GM12878 (cell line): ENCODE data around the gene GNAO1. TPM values are rescaled to one million over a fixed set of nuclear protein-coding genes. Genes with fewer than 3 reads are reported as not detected.

ENCODE experiments used
- ATAC-seq: fragments of 200-7000 bp; cut with Tn5 transposase; 3 replicates; pipeline ENCODE4 v1.9.1; 2020; ENCODE audit warnings: mild to moderate bottlenecking, moderate library complexity
- BruUV-seq: library from RNA; stranded (reverse); fragments of 400-500 nt; replicated peaks from 2 replicates; lab custom pipeline; 2021; lab: Mats Ljungman, UMichigan
- CTCF ChIA-PET: fragments of 300-600 bp; sonication (Branson Sonifier 250); formaldehyde crosslinking; extraction: SDS; loops from one replicate; lab custom pipeline; 2021; ENCODE audit warnings: inconsistent platforms; lab: Yijun Ruan, JAX
- POLR2A ChIA-PET: fragments of 350-600 bp; formaldehyde crosslinking; extraction: SDS; loops from one replicate; lab custom pipeline; 2021; ENCODE audit warnings: inconsistent platforms; lab: Charles Lee
- RAD21 ChIA-PET: fragments of 300-600 bp; sonication (Branson Sonifier 250); formaldehyde crosslinking; loops from one replicate; lab custom pipeline; 2023; ENCODE audit warnings: antibody characterized with exemption; ENCODE audit not compliant: unreplicated experiment; lab: Charles Lee
- SMC1A ChIA-PET: fragments of 300-600 bp; sonication (Branson Sonifier 250); formaldehyde crosslinking; loops from one replicate; lab custom pipeline; 2023; ENCODE audit not compliant: unreplicated experiment, uncharacterized antibody; lab: Charles Lee
- DNase-seq: peaks from one replicate; pipeline ENCODE4 v3.0.0-alpha.2; 2011; ENCODE audit warnings: low read depth, low spot score
- FAIRE-seq: peaks from 3 replicates; lab custom pipeline; 2011; peaks lifted over from hg19 to GRCh38; lab: Jason Lieb, UNC
- H2AFZ ChIP-seq: 2 replicates; pipeline ENCODE4 v1.6.0; 2011; ENCODE audit warnings: low read depth, low read length, control low read depth; ENCODE audit not compliant: control insufficient read depth
- H3K27ac ChIP-seq: 2 replicates; pipeline ENCODE4 v1.5.1; 2011; ENCODE audit warnings: control low read depth; ENCODE audit not compliant: control insufficient read depth, insufficient read depth
- H3K27me3 ChIP-seq, 2 experiments: replicated peaks in 1 of 2; 2 replicates each; pipeline versions ENCODE4 v1.6.0 to v1.6.1; 2011; ENCODE audit warnings: low read length in 1 of 2; ENCODE audit not compliant: control insufficient read depth in 2 of 2, insufficient read depth in 2 of 2
- H3K36me3 ChIP-seq, 2 experiments: 2 replicates each; pipeline ENCODE4 v1.5.1; 2011; ENCODE audit warnings: low read length in 1 of 2; ENCODE audit not compliant: control insufficient read depth in 2 of 2, insufficient read depth in 2 of 2
- H3K4me1 ChIP-seq: 2 replicates; pipeline ENCODE4 v1.6.1; 2011; ENCODE audit warnings: mild to moderate bottlenecking, low read length, moderate library complexity, mixed read lengths; ENCODE audit not compliant: control insufficient read depth, insufficient read depth
- H3K4me2 ChIP-seq: 2 replicates; pipeline ENCODE4 v1.6.0; 2011; ENCODE audit warnings: control low read depth; ENCODE audit not compliant: control insufficient read depth, insufficient read depth
- H3K4me3 ChIP-seq: fragments of 200-600 bp; sonication (generic); 2 replicates; pipeline ENCODE4 v1.5.1; 2016
- H3K79me2 ChIP-seq: 2 replicates; pipeline ENCODE4 v1.6.0; 2011; ENCODE audit warnings: low read length; ENCODE audit not compliant: control insufficient read depth, insufficient read depth
- H3K9ac ChIP-seq: 2 replicates; pipeline ENCODE4 v1.8.0; 2011; ENCODE audit warnings: low read length, control low read depth, mixed read lengths; ENCODE audit not compliant: control insufficient read depth, insufficient read depth
- H3K9me3 ChIP-seq: replicated peaks from 3 replicates; pipeline ENCODE4 v1.5.1; 2011; ENCODE audit warnings: mild to moderate bottlenecking, low read length; ENCODE audit not compliant: control insufficient read depth, insufficient read depth
- H4K20me1 ChIP-seq: 2 replicates; pipeline ENCODE4 v1.6.0; 2011; ENCODE audit not compliant: control insufficient read depth, insufficient read depth
- BACH1 ChIP-seq: fragments of 450-650 bp; IDR thresholded peaks from 2 replicates; pipeline ENCODE4 v1.6.1; 2017; ENCODE audit warnings: mild to moderate bottlenecking, borderline replicate concordance
- CEBPZ ChIP-seq: fragments of 150-350 bp; IDR thresholded peaks from 2 replicates; pipeline ENCODE4 v1.6.1; 2016; ENCODE audit warnings: low read depth, low read length
- IRF5 ChIP-seq: fragments of 450-650 bp; IDR thresholded peaks from 2 replicates; pipeline ENCODE4 v1.6.1; 2017; ENCODE audit warnings: borderline replicate concordance
- MEF2A ChIP-seq: IDR thresholded peaks from 2 replicates; pipeline ENCODE4 v1.6.1; 2011; ENCODE audit warnings: low read depth, mild to moderate bottlenecking, low read length, moderate library complexity; ENCODE audit not compliant: insufficient read depth
- NR2F1 ChIP-seq: fragments of 450-650 bp; conservative IDR thresholded peaks from 2 replicates; pipeline ENCODE4 v1.6.1; 2017; ENCODE audit warnings: mild to moderate bottlenecking
- PKNOX1 ChIP-seq: fragments of 450-650 bp; IDR thresholded peaks from 2 replicates; pipeline ENCODE4 v1.6.1; 2016; ENCODE audit warnings: mild to moderate bottlenecking
- PML ChIP-seq: IDR thresholded peaks from 2 replicates; pipeline ENCODE4 v1.6.1; 2012; ENCODE audit warnings: low read length, inconsistent platforms
- SIX5 ChIP-seq: IDR thresholded peaks from 2 replicates; pipeline ENCODE4 v1.6.1; 2011; ENCODE audit warnings: mild to moderate bottlenecking, low read depth, low read length, moderate library complexity; ENCODE audit not compliant: severe bottlenecking
- SREBF2 ChIP-seq: IDR thresholded peaks from 2 replicates; pipeline ENCODE4 v1.6.1; 2012; ENCODE audit warnings: mild to moderate bottlenecking, low read length
- STAT1 ChIP-seq: fragments of 450-650 bp; conservative IDR thresholded peaks from 2 replicates; pipeline ENCODE4 v1.6.1; 2014; ENCODE audit warnings: antibody characterized with exemption, mild to moderate bottlenecking
- TAF1 ChIP-seq: IDR thresholded peaks from 2 replicates; pipeline ENCODE4 v1.6.1; 2011; ENCODE audit warnings: mild to moderate bottlenecking, low read depth, low read length, borderline replicate concordance
- TBL1XR1 ChIP-seq: IDR thresholded peaks from 2 replicates; pipeline ENCODE4 v1.6.1; 2012; ENCODE audit warnings: low read depth, low read length, improper control_type of control experiment
- YBX1 ChIP-seq: fragments of 450-650 bp; IDR thresholded peaks from 2 replicates; pipeline ENCODE4 v1.6.1; 2016; ENCODE audit warnings: antibody characterized with exemption
- ZSCAN29 ChIP-seq: fragments of 450-650 bp; IDR thresholded peaks from 2 replicates; pipeline ENCODE4 v1.6.1; 2017; ENCODE audit warnings: mild to moderate bottlenecking, moderate library complexity
- WGBS: methylation state at CpG from one replicate; pipeline ENCODE4 v1.1.6; 2016; ENCODE audit warnings: low lambda C conversion rate; ENCODE audit not compliant: insufficient replicate concordance, insufficient coverage; ENCODE audit errors: missing lambda C conversion rate; 5-methylcytosine and 5-hydroxymethylcytosine counted together
- in situ Hi-C: fragments of 300-500 bp; cut with MboI; formaldehyde crosslinking; loops from 9 replicates; pipeline ENCODE4 v1.14.3; 2018; ENCODE audit warnings: mixed read lengths
- intact Hi-C: fragments of 100-400 bp; cut with micrococcal nuclease; formaldehyde crosslinking; loops from one replicate; pipeline ENCODE4 v1.14.2; 2022; ENCODE audit not compliant: unreplicated experiment
- polyA plus RNA-seq, 11 experiments: library from polyadenylated mRNA; depleted of rRNA in 4 of 11; unstranded in 6 of 11; stranded (reverse) in 5 of 11; fragments of >200 nt; fragmentation: Nextera tagmentation in 4 of 11; fragmentation: Illumina TruSeq in 1 of 11; extraction: Ambion mirVana in 4 of 11; extraction: Trizol in 1 of 11; gene quantifications; 1 replicate in 1 of 11; 2 replicates in 10 of 11; pipeline versions ENCODE4 v1.2.1 to v1.2.3, GENCODE V29; 2011 to 2016; ENCODE audit warnings: inconsistent platforms in 2 of 11, missing spikeins in 2 of 11, low read depth in 1 of 11
- total RNA-seq, 4 experiments: library from RNA; depleted of rRNA in 3 of 4; stranded (reverse); fragments of >200 nt in 3 of 4; fragmentation: Illumina TruSeq in 1 of 4; extraction: Trizol in 1 of 4; gene quantifications; 2 replicates each; pipeline versions ENCODE4 v1.2.1 to v1.2.3, GENCODE V29; 2013 to 2021

Gene GNAO1
- total and polyA plus RNA-seq, 10 of the 15 experiments (the other 5 are each of a cell fraction or from before 2014, with no cell fraction given): 0.05 to 0.28 (median 0.14) TPM; not detected in 6

- H3K79me2 ChIP-seq: no peaks in the 10 kb centered on the region
- H3K9ac ChIP-seq: no peak overlapping the region
- TF ChIP-seq IRF5 (no peak), TAF1 (no peak), PML (no peak), NR2F1 (no peak), BACH1 (no peak), SREBF2 (no peak), STAT1 (no peak), YBX1 (no peak), SIX5 (no peak), TBL1XR1 (no peak), PKNOX1 (no peak), CEBPZ (no peak), MEF2A (no peak), ZSCAN29 (no peak)
- ChIA-PET POLR2A (no interaction called here), CTCF (no interaction called here), SMC1A (no interaction called here), RAD21 (no interaction called here)
- BruUV-seq: no TSS peak
- H3K27me3 ChIP-seq: peaks cover 0 to 2% of the 10 kb centered on the region in 2 experiments; a peak in 2 of 4 replicates
- no peaks in the 10 kb centered on the region for H3K36me3 ChIP-seq
- in situ Hi-C loops: no loop called here
- no peaks in the 10 kb centered on the region for H3K4me1 ChIP-seq
- no peak for DNase-seq
- H3K27ac ChIP-seq: no peak overlapping the region
- H4K20me1 ChIP-seq: no peaks in the 10 kb centered on the region
- ATAC-seq: no peak
- H3K4me3 ChIP-seq: no peak overlapping the region
- no peaks in the 10 kb centered on the region; the same call in 2 of the 3 replicates for H3K9me3 ChIP-seq
- WGBS: 30% methylated on average over 8 of the region's 8 CpGs
- H3K4me2 ChIP-seq: no peak overlapping the region
- no peak for FAIRE-seq
- H2AFZ ChIP-seq: no peak overlapping the region
- intact Hi-C loops: no loop called here
Observed at GRCh38 chr16:56268799-56269198, 77.5 kb downstream of the GNAO1 start.
